DMS53 (cell line): ENCODE measurements around the gene ATP8A2.
"Not testable (repeated sequence)": the region's sequence is repeated elsewhere in the genome, so short reads cannot be mapped to it uniquely, and the experiment has no call there.

Source experiments
- DNase-seq: peaks from one replicate; lab custom pipeline; 2025; lab: John Stamatoyannopoulos, UW

Gene ATP8A2

DNA sequence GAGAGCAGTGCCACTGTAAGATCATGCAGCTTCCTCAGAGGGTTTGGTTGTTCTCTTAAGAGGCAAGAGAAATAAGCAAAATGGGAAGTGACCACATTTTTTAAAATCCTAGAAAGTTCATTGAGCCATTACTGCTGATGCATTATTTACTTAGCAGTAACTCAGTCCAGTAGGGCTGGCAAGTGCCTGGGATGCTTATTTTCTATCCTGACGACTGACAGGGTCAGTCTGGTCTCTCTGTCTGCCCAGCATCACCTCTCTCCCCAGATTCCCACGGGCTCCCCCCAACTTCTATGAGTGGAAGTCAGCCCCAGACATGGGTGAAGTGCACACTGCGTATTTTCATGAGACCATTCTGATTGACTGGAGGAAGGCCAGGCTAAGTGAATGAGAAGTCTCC lies 669.7 kb downstream of the ATP8A2 start:
- no peak for DNase-seq

DNA sequence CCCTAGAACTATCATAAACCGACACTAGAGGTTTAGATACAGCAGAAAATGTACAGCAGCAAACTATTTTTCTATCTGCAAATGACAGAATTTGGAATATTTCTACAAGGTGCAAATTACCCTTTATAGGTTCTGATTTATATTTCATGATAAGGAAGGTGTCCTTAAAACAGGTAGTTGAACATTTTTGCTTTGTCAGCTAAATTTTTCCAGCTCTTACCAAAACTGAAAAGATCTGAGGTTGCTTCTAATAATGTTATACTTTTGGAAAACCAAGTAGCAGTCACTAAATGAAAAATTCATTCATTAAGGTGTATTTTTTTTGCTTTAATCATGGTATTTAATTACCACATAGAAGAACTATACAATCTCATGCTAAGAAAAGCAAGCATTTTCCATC lies 671.0 kb downstream of the ATP8A2 start:
- DNase-seq: no peak

DNA sequence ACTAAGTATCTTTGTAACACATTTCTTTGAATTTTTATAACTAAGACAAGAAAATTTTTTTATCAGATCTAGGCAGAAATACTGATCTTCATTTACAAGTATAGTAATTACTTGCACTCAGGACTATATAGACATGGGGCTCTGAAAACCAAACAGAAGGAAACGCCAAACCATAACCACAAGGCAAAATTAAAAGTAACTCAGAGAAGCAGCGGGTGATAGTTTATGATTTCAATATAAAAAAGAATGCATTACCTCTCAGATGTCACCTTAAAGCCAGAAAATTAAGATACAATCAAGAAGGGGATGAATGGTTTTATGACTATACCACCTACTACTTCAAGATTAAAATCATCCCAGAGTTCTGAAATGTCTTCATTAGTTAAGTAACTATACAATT lies 673.4 kb downstream of the ATP8A2 start:
- no peak for DNase-seq

- DNase-seq: no peak
Measured at GRCh38 chr13:26046639-26047038, 674.9 kb downstream of the ATP8A2 start.

- no peak for DNase-seq
Measured at GRCh38 chr13:26047040-26047439, 675.3 kb downstream of the ATP8A2 start.

DNA sequence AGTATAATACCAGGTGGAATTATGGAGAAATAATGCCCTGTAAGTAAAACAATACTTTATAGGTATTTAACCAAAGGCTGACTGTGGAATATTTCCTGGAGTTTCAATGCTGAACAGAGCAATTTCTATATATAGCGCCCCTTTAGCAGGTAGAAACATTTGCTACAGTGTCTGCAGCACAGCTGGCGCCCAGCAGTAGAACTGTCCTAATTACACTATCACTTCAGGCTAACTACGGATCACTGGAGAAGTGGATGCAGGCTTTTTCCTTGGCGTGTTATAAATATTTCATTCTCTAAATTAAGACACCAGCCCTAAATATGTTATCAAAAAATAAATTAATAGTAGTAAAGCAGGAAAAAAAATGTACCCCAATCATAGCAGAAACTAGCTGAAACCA lies 677.0 kb downstream of the ATP8A2 start:
- DNase-seq: no peak

DNA sequence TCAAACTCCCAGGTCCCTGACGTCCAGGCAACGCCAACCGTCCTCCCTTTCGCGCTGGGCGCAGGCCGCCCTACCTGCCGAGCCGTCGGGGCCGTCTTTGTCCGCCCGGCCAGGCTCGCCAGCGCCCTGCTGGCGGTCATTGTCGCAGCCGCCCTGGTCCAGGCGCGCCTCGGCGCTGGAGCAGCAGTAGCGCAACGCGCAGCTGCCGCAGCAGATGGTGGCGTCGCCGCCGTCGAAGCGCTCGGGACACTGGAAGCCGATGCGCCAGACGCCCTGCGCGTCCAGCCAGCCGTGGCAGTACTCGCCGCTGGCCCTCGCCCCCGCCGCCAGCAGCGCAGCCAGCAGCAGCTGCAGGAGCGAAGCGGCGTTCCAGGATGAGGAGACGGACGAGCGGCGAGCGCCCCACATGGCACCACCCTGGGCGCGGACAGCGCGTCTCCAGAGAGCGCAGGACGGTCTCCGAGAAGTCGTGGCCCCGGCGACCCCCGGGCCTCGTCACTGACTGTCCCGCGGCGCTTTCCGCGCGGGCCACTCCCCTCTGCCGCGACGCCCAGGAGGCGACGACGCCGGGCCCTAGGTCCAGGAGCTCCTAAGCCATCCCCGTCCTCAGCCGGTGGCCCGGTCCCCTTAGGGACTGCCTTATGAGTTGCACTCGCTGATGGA lies 678.9 kb downstream of the ATP8A2 start:
- peak; percentile 89 for DNase-seq

DNA sequence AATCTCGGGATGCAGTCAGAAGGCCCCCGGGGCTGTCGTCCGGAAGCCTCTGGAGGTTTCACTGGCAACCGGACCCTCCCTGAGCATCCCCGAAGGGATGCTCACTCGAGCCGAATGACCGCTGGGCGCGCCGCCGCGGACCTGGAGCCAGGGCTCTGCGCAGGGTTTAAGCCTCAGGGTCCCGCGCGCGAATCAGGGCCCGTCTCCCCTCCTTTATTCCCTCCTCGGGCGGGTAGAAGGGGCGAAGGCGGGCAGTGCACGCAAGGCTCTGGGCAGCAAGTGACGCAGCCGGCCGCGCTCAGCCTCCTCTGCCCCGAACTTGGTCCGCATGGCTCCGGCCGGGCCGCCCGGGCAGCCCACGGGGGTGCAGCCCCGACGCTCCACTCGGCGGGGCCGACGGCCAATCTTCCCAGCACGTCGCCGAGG lies 679.5 kb downstream of the ATP8A2 start:
- peak; percentile 75 for DNase-seq

DNA sequence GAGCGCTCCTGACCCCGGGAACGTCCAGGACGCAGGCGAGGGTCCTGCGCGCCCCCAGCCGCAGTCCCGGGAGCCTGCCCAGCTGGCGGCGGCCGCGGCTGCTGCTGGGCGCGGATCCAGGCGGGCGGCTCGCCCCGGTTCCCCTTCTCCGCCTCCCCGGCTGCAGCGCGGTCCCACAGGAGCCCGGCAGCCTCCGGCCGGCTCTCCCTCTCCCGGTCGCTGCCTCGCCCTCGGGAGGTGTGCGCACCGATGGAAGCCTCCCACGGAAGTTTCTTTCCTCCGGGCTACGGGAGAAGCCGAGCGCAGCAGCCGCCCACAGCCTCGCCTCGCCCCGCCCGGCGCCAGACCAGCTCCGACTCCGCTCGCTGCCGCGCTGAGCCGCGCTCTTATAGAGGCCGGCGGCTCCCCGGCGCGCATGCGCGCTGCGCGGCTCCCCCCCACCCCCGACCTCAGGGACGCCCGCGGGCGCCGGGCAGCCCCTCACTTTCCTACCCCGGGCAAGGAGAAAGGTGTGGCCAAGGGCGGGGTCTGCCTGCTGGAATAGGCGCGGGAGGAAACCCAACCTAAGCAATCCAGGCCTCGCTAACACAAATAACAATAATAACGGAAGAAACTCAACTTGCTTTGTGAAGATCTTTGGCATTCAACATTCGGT lies 680.0 kb downstream of the ATP8A2 start, which contains the start of gene SHISA2:
Gene SHISA2, minus strand, starts transcription at position 360 of the 655 bp plus-strand sequence. CDS start 1,041 bp downstream, outside the sequence.
- DNase-seq: peak; percentile 82

DNA sequence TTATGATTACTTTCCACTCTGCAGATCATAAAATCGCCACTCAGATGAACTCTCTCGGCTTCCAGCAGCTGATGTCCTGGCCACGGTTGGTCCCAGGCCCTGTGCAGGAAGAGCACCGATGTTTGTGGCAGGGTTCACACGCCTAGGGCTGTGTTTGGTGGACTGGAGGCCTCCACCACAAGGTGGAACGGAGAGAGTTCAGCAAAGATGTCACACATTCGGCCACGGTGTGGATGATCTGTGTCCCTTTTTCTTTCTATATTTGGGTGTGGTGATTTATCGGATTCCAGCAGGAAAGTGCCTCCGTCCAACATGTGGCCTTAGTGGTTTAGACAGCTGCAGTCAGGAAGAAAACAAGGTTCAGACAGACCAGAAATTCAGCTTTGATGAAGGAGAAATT lies 680.6 kb downstream of the ATP8A2 start:
- no peak for DNase-seq

DNA sequence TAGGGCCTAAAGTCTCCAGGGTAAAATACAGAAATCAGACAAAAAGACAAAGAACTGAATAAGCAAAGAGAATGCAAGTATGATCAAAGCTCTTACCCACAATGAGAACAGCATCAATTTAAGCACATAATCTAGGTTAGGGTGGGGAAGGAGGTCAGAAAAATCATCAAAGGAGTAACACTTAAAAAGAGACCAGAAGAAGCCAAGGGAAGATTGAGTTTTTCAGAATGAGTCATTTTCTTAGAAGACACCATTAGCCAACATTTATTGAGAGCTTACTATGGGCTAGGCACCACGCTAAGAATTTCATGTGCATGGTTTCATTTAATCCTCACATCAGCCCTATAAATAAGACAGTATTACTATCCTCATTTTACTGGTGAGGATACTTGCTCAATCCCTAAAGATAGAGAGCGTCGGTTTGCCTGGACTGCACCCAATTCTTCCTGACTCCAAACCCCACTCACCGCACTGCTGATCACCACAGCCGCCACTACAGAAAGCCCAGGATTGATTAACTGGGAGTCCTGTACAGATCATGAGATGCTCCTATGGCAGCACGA lies 681.7 kb downstream of the ATP8A2 start:
- DNase-seq: no peak

GRCh38 chr13:26054896-26055295 lies 683.1 kb downstream of the ATP8A2 start:
- no peak for DNase-seq

DNA sequence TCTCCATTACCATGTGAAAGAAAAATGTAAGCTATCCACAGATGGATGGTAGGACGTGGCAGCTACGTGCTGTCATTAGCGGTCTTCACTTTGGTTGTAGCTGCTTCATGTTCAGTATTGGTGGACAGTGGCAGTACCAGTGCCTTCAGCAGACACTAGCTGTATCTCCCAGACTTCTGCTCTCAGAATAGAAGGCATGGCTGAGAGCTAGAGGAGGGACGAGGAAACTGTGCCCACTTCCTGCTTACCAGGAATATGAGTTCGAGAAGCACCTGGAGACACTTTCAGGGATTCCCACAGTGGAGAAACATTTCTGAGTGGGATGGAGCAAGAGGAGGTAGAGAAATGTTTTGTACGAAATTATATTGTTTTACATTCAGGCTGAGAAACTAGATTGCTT lies 686.9 kb downstream of the ATP8A2 start:
- no peak for DNase-seq

- DNase-seq: no peak
Measured at GRCh38 chr13:26060357-26060756, 688.6 kb downstream of the ATP8A2 start.

GRCh38 chr13:26061256-26061655 lies 689.5 kb downstream of the ATP8A2 start:
- no peak for DNase-seq

DNA sequence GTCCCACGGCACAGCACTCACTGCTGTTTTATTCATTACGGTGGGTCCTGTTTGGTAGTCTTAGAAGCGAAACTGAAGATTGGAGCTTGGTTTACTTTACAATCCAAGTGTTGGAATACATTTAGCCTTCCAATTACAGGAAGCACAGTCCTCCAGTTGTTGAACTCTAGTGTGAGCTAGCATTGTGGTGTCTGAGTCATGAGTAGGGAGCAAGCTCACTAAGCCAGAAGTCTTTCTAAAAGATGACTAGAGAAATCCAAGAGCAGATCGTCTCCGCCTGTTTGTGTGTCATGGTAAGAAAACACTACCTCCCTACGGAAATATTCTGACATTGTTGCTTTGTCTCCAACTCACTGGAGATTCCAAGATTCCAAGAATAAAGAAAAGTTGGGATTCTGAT lies 690.2 kb downstream of the ATP8A2 start:
- no peak for DNase-seq

GRCh38 chr13:26062853-26063444 lies 691.2 kb downstream of the ATP8A2 start:
- DNase-seq: peak; percentile 79

DNA sequence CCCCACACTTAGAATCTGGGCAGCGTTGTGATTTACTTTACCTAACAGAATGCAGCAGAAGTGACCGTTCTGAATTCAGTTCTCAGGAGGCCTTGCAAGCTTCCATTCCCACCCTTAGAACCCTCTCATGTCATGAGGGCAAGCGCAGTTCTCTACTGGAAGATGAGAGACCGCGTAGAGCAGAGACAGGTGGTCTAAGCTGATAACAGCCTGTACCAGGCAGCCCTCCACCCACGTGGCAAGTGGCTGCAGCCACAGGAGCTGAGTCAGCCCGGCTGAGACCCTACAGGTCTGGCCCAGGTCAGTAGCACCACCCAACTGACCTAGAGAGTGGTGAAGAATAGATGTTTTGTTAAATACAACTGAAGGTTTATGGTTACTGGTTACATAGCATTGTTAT lies 694.7 kb downstream of the ATP8A2 start:
- DNase-seq: not testable (repeated sequence)

DNA sequence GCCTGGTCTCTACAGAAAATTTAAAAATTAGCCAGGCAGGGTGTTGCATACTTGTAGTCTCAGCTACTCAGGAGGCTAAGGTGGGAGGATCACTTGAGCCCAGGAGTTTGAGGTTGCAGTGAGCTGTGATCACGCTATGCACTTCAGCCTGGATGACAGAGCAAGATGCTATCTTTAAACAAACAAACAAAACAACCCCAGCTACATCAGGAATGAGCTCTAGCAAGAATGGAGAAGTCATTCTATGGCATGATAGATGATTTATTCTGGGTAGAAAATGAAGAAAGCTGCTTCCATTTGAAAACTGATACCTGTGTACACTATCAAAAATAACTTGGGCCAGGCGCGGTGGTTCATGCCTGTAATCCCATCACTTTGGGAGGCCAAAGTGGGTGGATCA lies 695.8 kb downstream of the ATP8A2 start:
- no peak for DNase-seq

DNA sequence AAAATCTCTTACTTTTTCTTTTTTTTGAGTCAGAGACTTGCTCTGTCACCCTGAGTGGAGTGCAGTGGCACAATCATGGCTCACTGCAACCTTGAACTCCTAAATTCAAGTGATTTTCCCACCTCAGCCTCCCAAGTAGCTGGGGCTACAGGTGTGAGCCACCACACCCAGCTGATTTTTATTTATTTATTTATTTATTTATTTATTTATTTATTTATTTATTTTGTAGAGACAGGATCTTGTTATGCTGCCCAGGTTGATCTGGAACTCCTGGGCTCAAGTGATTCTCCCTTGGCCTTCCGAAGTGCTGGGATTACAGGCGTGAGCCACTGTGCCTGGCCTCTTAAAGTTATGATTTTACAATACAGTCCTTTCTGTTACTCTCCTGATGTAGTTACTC lies 696.6 kb downstream of the ATP8A2 start:
- DNase-seq: not testable (repeated sequence)

DNA sequence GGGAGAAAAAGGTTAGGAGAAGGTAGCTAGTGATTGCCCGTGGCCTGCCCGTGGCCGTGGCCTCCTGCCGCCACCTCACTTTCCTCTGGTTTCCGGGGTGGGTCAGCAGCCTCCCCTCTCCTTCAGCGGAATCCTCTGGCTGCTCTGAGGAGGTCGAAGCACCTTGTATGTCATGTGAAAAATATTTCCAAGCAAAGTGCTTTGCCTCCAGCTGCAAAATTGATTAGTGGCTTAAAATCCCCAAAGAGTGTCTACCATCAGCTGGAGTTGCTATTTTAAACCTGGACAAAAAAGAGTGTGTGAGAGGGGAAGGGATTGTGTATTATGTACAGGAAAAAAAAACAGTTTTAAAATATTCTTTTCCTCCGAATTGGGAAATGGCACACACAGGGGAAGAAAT lies 697.9 kb downstream of the ATP8A2 start:
- DNase-seq: not testable (repeated sequence)

- DNase-seq: no peak
Measured at GRCh38 chr13:26071691-26072090, 699.9 kb downstream of the ATP8A2 start.

GRCh38 chr13:26072335-26072734 lies 700.6 kb downstream of the ATP8A2 start:
- DNase-seq: peak; percentile 11
